ENCODE data around the gene CCDC88C.

CCDC88C gene

GRCh38 chr14:91279354-91279753 is 138.3 kb downstream of the CCDC88C start:
- H3K9me3 ChIP-seq (ENCODE audit: insufficient read depth, low read depth, low read length) = no peaks in the 10 kb centered on the region
- no peak overlapping the region for H3K23ac ChIP-seq (ENCODE audit: low read length)
- peaks cover 3% of the 10 kb centered on the region for H3K79me2 ChIP-seq (ENCODE audit: control insufficient read depth, insufficient read depth, low read length, poor library complexity)
- DNase-seq = no peak
- H4K12ac ChIP-seq (ENCODE audit: low read depth, low read length) = no peak overlapping the region
- no peak overlapping the region for H3K14ac ChIP-seq (ENCODE audit: low read length)
- H3K36me3 ChIP-seq (ENCODE audit: control insufficient read depth in 1 of 2, insufficient read depth in 2 of 2, low read length in 2 of 2) = peaks cover 0 to 10% of the 10 kb centered on the region in 2 experiments
- no peak overlapping the region for H3K4me2 ChIP-seq (ENCODE audit: low read length)
- no peak overlapping the region for H2BK12ac ChIP-seq (ENCODE audit: low read length)
- H3K27me3 ChIP-seq (ENCODE audit: insufficient read depth, low read length) = no peaks in the 10 kb centered on the region
- no CpG with 5 or more reads among the region's 10 CpGs for WGBS (ENCODE audit: extremely low coverage, insufficient coverage, insufficient read length)
- H2BK5ac ChIP-seq (ENCODE audit: low read depth, low read length, poor library complexity) = no peak overlapping the region
- H4K91ac ChIP-seq (ENCODE audit: low read depth, low read length) = peak overlapping the region; percentile 6
- H3K18ac ChIP-seq (ENCODE audit: low read length) = no peak overlapping the region
- H2BK120ac ChIP-seq (ENCODE audit: insufficient read depth, low read length, poor library complexity) = no peak overlapping the region
- H2AFZ ChIP-seq (ENCODE audit: insufficient read depth, low read length, poor library complexity) = no peak overlapping the region
- H3K27ac ChIP-seq (ENCODE audit: low read depth, low read length) = no peak overlapping the region
- H4K8ac ChIP-seq (ENCODE audit: low read depth, low read length) = no peak overlapping the region
- H3K4me1 ChIP-seq (ENCODE audit: control insufficient read depth in 1 of 2, insufficient read depth in 2 of 2, low read length in 2 of 2) = peaks cover 22 to 23% of the 10 kb centered on the region in 2 experiments
- H3K9ac ChIP-seq (ENCODE audit: low read length) = no peak overlapping the region
- H3K4ac ChIP-seq (ENCODE audit: low read depth, low read length) = no peak overlapping the region
- peaks cover 13% of the 10 kb centered on the region for H3K79me1 ChIP-seq (ENCODE audit: low read length)
- no peak overlapping the region for H2AK5ac ChIP-seq (ENCODE audit: low read length)
- H3K4me3 ChIP-seq (ENCODE audit: low read depth, low read length) = no peak overlapping the region

GRCh38 chr14:91278383-91278715 is 139.3 kb downstream of the CCDC88C start:
- no peak for DNase-seq
- Histone ChIP-seq H3K79me1 (ENCODE audit: low read length) (peaks cover 7% of the 10 kb centered on the region), H2AK5ac (ENCODE audit: low read length) (no peak overlapping the region), H3K79me2 (ENCODE audit: control insufficient read depth, insufficient read depth, low read length, poor library complexity) (peaks cover 2% of the 10 kb centered on the region), H3K18ac (ENCODE audit: low read length) (no peak overlapping the region), H3K27me3 (ENCODE audit: insufficient read depth, low read length) (no peaks in the 10 kb centered on the region), H3K36me3 (ENCODE audit: control insufficient read depth in 1 of 2, insufficient read depth in 2 of 2, low read length in 2 of 2) (peaks cover 0 to 10% of the 10 kb centered on the region in 2 experiments), H3K23ac (ENCODE audit: low read length) (no peak overlapping the region), H4K91ac (ENCODE audit: low read depth, low read length) (no peak overlapping the region), H2BK12ac (ENCODE audit: low read length) (no peak overlapping the region), H3K4me1 (ENCODE audit: control insufficient read depth in 1 of 2, insufficient read depth in 2 of 2, low read length in 2 of 2) (peaks cover 17% of the 10 kb centered on the region in 2 experiments), H3K27ac (ENCODE audit: low read depth, low read length) (no peak overlapping the region), H2BK5ac (ENCODE audit: low read depth, low read length, poor library complexity) (no peak overlapping the region), H3K4ac (ENCODE audit: low read depth, low read length) (no peak overlapping the region), H3K4me2 (ENCODE audit: low read length) (no peak overlapping the region), H2AFZ (ENCODE audit: insufficient read depth, low read length, poor library complexity) (no peak overlapping the region), H3K14ac (ENCODE audit: low read length) (no peak overlapping the region), H4K12ac (ENCODE audit: low read depth, low read length) (no peak overlapping the region), H3K4me3 (ENCODE audit: low read depth, low read length) (no peak overlapping the region), H2BK120ac (ENCODE audit: insufficient read depth, low read length, poor library complexity) (no peak overlapping the region), H3K9me3 (ENCODE audit: insufficient read depth, low read depth, low read length) (no peaks in the 10 kb centered on the region), H4K8ac (ENCODE audit: low read depth, low read length) (no peak overlapping the region), H3K9ac (ENCODE audit: low read length) (no peak overlapping the region)
- WGBS (ENCODE audit: extremely low coverage, insufficient coverage, insufficient read length) = no CpG with 5 or more reads among the region's 5 CpGs

GRCh38 chr14:91277546-91278382 is 139.9 kb downstream of the CCDC88C start:
- Histone ChIP-seq H2BK5ac (ENCODE audit: low read depth, low read length, poor library complexity) (no peak overlapping the region), H2BK12ac (ENCODE audit: low read length) (no peak overlapping the region), H3K9me3 (ENCODE audit: insufficient read depth, low read depth, low read length) (no peaks in the 10 kb centered on the region), H4K91ac (ENCODE audit: low read depth, low read length) (no peak overlapping the region), H3K4me2 (ENCODE audit: low read length) (no peak overlapping the region), H4K12ac (ENCODE audit: low read depth, low read length) (no peak overlapping the region), H3K36me3 (ENCODE audit: control insufficient read depth in 1 of 2, insufficient read depth in 2 of 2, low read length in 2 of 2) (peaks cover under 1 to 12% of the 10 kb centered on the region in 2 experiments), H3K4ac (ENCODE audit: low read depth, low read length) (no peak overlapping the region), H2AK5ac (ENCODE audit: low read length) (peak overlapping the region; percentile 2), H3K14ac (ENCODE audit: low read length) (no peak overlapping the region), H2AFZ (ENCODE audit: insufficient read depth, low read length, poor library complexity) (no peak overlapping the region), H2BK120ac (ENCODE audit: insufficient read depth, low read length, poor library complexity) (no peak overlapping the region), H3K4me1 (ENCODE audit: control insufficient read depth in 1 of 2, insufficient read depth in 2 of 2, low read length in 2 of 2) (peaks cover 11 to 12% of the 10 kb centered on the region in 2 experiments), H3K23ac (ENCODE audit: low read length) (no peak overlapping the region), H3K79me1 (ENCODE audit: low read length) (peaks cover 2% of the 10 kb centered on the region), H4K8ac (ENCODE audit: low read depth, low read length) (no peak overlapping the region), H3K79me2 (ENCODE audit: control insufficient read depth, insufficient read depth, low read length, poor library complexity) (no peaks in the 10 kb centered on the region), H3K27me3 (ENCODE audit: insufficient read depth, low read length) (no peaks in the 10 kb centered on the region), H3K4me3 (ENCODE audit: low read depth, low read length) (no peak overlapping the region), H3K18ac (ENCODE audit: low read length) (no peak overlapping the region), H3K9ac (ENCODE audit: low read length) (no peak overlapping the region), H3K27ac (ENCODE audit: low read depth, low read length) (no peak overlapping the region)
- no CpG with 5 or more reads among the region's 30 CpGs for WGBS (ENCODE audit: extremely low coverage, insufficient coverage, insufficient read length)
- no peak for DNase-seq

GRCh38 chr14:91274796-91275195 is 142.8 kb downstream of the CCDC88C start:
- Histone ChIP-seq H3K4ac (ENCODE audit: low read depth, low read length) (no peak overlapping the region), H3K79me2 (ENCODE audit: control insufficient read depth, insufficient read depth, low read length, poor library complexity) (no peaks in the 10 kb centered on the region), H3K14ac (ENCODE audit: low read length) (no peak overlapping the region), H3K18ac (ENCODE audit: low read length) (no peak overlapping the region), H3K27me3 (ENCODE audit: insufficient read depth, low read length) (no peaks in the 10 kb centered on the region), H3K79me1 (ENCODE audit: low read length) (no peaks in the 10 kb centered on the region), H2AK5ac (ENCODE audit: low read length) (no peak overlapping the region), H3K4me2 (ENCODE audit: low read length) (no peak overlapping the region), H3K27ac (ENCODE audit: low read depth, low read length) (no peak overlapping the region), H4K8ac (ENCODE audit: low read depth, low read length) (no peak overlapping the region), H2BK120ac (ENCODE audit: insufficient read depth, low read length, poor library complexity) (no peak overlapping the region), H2AFZ (ENCODE audit: insufficient read depth, low read length, poor library complexity) (no peak overlapping the region), H3K4me3 (ENCODE audit: low read depth, low read length) (no peak overlapping the region), H4K12ac (ENCODE audit: low read depth, low read length) (no peak overlapping the region), H3K9ac (ENCODE audit: low read length) (no peak overlapping the region), H4K91ac (ENCODE audit: low read depth, low read length) (no peak overlapping the region), H3K9me3 (ENCODE audit: insufficient read depth, low read depth, low read length) (no peaks in the 10 kb centered on the region), H2BK12ac (ENCODE audit: low read length) (no peak overlapping the region), H2BK5ac (ENCODE audit: low read depth, low read length, poor library complexity) (no peak overlapping the region), H3K23ac (ENCODE audit: low read length) (no peak overlapping the region), H3K36me3 (ENCODE audit: control insufficient read depth in 1 of 2, insufficient read depth in 2 of 2, low read length in 2 of 2) (peaks cover 6 to 9% of the 10 kb centered on the region in 2 experiments), H3K4me1 (ENCODE audit: control insufficient read depth in 1 of 2, insufficient read depth in 2 of 2, low read length in 2 of 2) (no peaks in the 10 kb centered on the region)
- WGBS (ENCODE audit: extremely low coverage, insufficient coverage, insufficient read length) = no CpG with 5 or more reads among the region's 9 CpGs
- DNase-seq = no peak

Data from trophoblast cell (in vitro differentiated cells and primary cell).